ENCODE results near the gene C4BPB. TPM values are rescaled to one million over a fixed set of nuclear protein-coding genes. Genes with fewer than 3 reads are reported as not detected.
A peak's percentile ranks its signal among the peaks of the same experiment; 100 is the strongest.
"Not testable (repeated sequence)": the region's sequence is repeated elsewhere in the genome, so short reads cannot be mapped to it uniquely, and the experiment has no call there.

Gene C4BPB, protein sequence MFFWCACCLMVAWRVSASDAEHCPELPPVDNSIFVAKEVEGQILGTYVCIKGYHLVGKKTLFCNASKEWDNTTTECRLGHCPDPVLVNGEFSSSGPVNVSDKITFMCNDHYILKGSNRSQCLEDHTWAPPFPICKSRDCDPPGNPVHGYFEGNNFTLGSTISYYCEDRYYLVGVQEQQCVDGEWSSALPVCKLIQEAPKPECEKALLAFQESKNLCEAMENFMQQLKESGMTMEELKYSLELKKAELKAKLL
- polyA plus RNA-seq (2011; rRNA removed): not detected in 2 replicates
- polyA minus RNA-seq (2011; rRNA and poly(A)+ RNA removed): not detected in 2 replicates

DNA sequence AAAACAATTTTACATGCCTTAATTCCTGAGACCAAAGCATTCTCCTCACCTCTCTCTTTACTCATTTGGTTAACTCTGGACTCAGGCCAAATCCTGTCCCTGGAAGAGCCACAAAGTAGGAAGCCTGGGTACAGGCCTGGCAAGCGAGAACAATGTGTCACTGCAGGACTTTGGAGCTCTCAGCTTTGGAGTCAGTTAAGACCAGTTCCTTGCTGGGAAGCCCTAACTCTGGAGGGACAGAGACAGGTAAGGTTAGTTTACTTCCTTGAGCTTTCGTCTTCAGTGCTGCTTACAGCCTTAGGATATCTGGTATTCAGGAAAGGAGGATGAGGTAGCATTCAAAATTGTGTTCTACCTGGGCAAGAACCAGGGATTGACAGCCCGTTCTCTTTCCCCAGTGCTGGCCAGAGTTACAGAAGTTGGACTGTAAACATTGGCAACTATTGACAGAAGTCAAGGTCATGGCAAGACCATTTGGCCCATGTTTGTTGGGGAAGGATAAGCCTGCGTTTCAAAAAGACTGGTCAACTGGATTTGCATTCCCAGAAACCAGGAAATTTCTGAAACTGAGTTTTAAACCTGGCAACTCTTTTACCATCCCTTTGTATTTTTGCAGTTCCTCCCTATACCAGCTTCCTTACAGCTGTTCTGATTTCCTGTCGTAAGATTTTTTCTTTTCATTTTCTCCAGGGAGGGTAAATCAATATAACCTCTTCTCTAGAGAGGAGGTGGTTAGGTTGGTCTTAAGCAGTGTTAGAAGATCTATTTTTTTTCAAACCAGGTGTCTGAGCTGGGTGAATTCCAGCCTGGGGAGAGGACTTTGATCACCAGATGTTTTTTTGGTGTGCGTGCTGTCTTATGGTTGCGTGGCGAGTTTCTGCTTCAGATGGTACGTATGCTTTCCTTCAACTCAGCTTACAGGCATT is at the start of gene C4BPB:
Gene C4BPB (plus strand): TSS at position 160 of the 926 bp plus-strand sequence. CDS start 672 bp downstream, at position 832.
- no peak for DNase-seq (ENCODE audit: low read depth)
- no peaks in the 10 kb centered on the region for H3K36me3 ChIP-seq (ENCODE audit: control insufficient read depth, insufficient read depth, low read length)
- no peak within 1 kb of the TSS for H3K4me3 ChIP-seq (ENCODE audit: low read depth, low read length)
- H3K27me3 ChIP-seq (ENCODE audit: control insufficient read depth, insufficient read depth, low read length): no peaks in the 10 kb centered on the region
- ChIA-PET POLR2A (no interaction called here), CTCF (interaction anchor here (1.2 kb wide), 1 partner anchor 411 kb away, joined by 3 read pairs; no protein-coding TSS in a partner anchor)
- TF ChIP-seq, protein P1, sequence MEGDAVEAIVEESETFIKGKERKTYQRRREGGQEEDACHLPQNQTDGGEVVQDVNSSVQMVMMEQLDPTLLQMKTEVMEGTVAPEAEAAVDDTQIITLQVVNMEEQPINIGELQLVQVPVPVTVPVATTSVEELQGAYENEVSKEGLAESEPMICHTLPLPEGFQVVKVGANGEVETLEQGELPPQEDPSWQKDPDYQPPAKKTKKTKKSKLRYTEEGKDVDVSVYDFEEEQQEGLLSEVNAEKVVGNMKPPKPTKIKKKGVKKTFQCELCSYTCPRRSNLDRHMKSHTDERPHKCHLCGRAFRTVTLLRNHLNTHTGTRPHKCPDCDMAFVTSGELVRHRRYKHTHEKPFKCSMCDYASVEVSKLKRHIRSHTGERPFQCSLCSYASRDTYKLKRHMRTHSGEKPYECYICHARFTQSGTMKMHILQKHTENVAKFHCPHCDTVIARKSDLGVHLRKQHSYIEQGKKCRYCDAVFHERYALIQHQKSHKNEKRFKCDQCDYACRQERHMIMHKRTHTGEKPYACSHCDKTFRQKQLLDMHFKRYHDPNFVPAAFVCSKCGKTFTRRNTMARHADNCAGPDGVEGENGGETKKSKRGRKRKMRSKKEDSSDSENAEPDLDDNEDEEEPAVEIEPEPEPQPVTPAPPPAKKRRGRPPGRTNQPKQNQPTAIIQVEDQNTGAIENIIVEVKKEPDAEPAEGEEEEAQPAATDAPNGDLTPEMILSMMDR (IDR thresholded peaks at IDR 0.05; ENCODE audit: insufficient read depth, low read depth, low read length): no peak

DNA sequence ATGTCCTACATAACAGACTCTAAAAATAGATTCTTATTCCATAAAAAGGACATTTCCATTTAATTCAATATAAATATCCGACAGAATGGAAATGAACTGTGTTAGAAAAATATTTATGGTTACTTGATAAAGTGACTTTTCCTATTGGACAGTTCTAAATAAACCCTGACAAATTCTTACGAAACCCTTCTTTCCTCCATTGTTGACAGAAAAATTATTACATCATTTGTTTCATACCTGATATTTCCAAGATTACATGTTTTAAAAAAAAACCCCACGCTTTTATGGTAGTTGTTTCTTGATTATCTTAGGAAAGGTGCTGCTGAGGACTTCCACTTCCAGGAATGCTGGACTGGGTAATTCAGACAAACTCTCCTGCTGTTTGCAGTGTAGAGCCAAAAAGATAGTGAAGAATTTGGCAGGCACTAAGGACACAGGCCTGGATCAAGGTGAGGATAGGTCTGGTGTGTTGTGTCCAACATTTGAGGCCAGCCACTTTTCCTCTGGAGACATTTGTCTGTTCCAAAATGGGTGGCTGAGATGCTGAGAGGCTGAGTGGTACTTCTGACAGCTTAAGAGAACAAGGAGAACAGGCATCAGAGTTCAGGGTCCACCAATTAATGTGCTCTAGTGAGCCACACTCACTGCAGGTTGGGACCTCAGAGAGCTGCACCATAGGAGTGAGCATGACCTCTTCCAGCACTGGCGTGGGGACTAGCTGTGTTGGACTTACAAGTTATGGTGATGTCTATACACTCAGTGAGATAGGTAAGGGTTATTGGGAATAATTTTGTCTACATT is 49.1 kb upstream of the C4BPB start:
- Histone ChIP-seq H3K4me3 (ENCODE audit: low read depth, low read length) (no peak overlapping the region), H3K27me3 (ENCODE audit: control insufficient read depth, insufficient read depth, low read length) (no peaks in the 10 kb centered on the region), H3K36me3 (ENCODE audit: control insufficient read depth, insufficient read depth, low read length) (no peaks in the 10 kb centered on the region)
- TF ChIP-seq, protein P1 (IDR thresholded peaks at IDR 0.05; ENCODE audit: insufficient read depth, low read depth, low read length): no peak
- DNase-seq (ENCODE audit: low read depth): no peak
- ChIA-PET POLR2A (interaction anchor here (0.6 to 1.0 kb wide), 2 partner anchors 13 to 15 kb away, joined by 3 to 6 read pairs; no protein-coding TSS in a partner anchor), CTCF (interaction anchor here (0.6 to 1.5 kb wide), 6 partner anchors 8 to 540 kb away, joined by 3 to 4 read pairs (median 3); no protein-coding TSS in a partner anchor)

DNA sequence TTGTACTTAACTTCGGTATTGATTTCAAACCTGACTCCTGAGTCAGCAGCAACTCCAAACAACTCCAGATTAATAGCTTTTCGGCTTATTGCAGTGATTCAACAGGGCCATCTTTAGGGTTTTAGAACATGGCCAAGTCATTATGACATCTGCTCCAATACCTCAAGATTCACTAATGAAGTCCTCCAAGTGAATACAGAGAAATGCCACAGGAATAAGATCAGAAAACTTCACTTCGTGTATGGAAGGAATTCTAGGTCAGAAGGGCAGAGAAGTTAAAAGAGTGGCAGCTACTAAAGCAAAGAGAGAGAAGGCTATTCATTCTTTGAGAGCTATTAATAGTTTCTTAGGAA is 48.5 kb upstream of the C4BPB start:
- TF ChIP-seq, protein P1 (IDR thresholded peaks at IDR 0.05; ENCODE audit: insufficient read depth, low read depth, low read length): no peak
- DNase-seq (ENCODE audit: low read depth): peak; percentile 69
- ChIA-PET POLR2A (interaction anchor here (0.6 to 1.0 kb wide), 3 partner anchors 14 to 749 kb away, joined by 3 to 21 read pairs (median 6); no protein-coding TSS in a partner anchor), CTCF (interaction anchor here (0.6 to 1.5 kb wide), 6 partner anchors 9 to 145 kb away, joined by 3 to 4 read pairs (median 3); no protein-coding TSS in a partner anchor)
- H3K36me3 ChIP-seq (ENCODE audit: control insufficient read depth, insufficient read depth, low read length): no peaks in the 10 kb centered on the region
- no peak overlapping the region for H3K4me3 ChIP-seq (ENCODE audit: low read depth, low read length)
- H3K27me3 ChIP-seq (ENCODE audit: control insufficient read depth, insufficient read depth, low read length): no peaks in the 10 kb centered on the region

DNA sequence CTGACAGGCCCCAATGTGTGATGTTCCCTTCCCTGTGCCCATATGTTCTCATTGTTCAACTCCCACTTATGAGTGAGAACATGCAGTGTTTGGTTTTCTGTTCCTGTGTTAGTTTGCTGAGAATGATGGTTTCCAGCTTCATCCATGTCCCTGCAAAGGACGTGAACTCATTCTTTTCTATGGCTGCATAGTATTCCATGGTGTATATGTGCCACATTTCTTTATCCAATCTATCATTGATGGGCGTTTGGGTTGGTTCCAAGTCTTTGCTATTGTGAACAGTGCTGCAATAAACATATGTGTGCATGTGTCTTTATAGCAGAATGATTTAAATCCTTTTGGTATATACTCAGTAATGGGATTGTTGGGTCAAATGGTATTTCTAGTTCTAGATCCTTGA is 47.3 kb upstream of the C4BPB start:
- DNase-seq (ENCODE audit: low read depth); H3K36me3 ChIP-seq (ENCODE audit: control insufficient read depth, insufficient read depth, low read length); POLR2A ChIA-PET; H3K27me3 ChIP-seq (ENCODE audit: control insufficient read depth, insufficient read depth, low read length); H3K4me3 ChIP-seq (ENCODE audit: low read depth, low read length): not testable (repeated sequence)
- CTCF ChIA-PET: interaction anchor here (0.7 kb wide), 1 partner anchor 56 kb away, joined by 3 read pairs; no protein-coding TSS in a partner anchor

DNA sequence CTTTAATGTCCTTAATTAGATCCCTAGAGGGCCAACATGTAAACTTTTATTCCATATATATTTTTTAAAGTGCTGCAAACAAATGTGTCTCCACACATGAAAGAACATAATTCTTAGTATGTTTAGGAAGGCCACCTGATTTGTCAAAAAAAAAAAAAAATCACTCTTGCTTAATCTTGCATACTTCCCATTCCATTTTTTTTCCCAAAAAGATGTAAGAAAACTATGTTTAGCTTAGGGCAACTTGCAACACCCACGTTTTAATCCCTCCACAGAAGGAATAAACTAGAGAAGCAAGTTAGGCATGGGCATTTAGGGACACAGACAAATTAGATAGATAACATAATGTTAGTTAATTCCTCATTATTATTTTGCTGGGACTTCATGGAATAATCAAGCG is 43.2 kb upstream of the C4BPB start:
- Histone ChIP-seq H3K36me3 (ENCODE audit: control insufficient read depth, insufficient read depth, low read length) (peaks cover 4% of the 10 kb centered on the region), H3K27me3 (ENCODE audit: control insufficient read depth, insufficient read depth, low read length) (no peaks in the 10 kb centered on the region), H3K4me3 (ENCODE audit: low read depth, low read length) (no peak overlapping the region)
- TF ChIP-seq, protein P1 (IDR thresholded peaks at IDR 0.05; ENCODE audit: insufficient read depth, low read depth, low read length): no peak
- ChIA-PET POLR2A (interaction anchor here (0.6 kb wide), 1 partner anchor 46 kb away, joined by 6 read pairs; no protein-coding TSS in a partner anchor), CTCF (interaction anchor here (0.7 to 1.6 kb wide), 5 partner anchors 39 to 539 kb away, joined by 3 to 9 read pairs (median 3); no protein-coding TSS in a partner anchor)
- no peak for DNase-seq (ENCODE audit: low read depth)
